GM18868 (cell line): ENCODE data around the gene KRT84.

Experiments used
- ATAC-seq: cut with Tn5 transposase; IDR thresholded peaks from one replicate; pipeline ENCODE4 v1.9.1; 2021; ENCODE audit warnings: mild to moderate bottlenecking, moderate library complexity; ENCODE audit not compliant: unreplicated experiment

The KRT84 gene

GRCh38 chr12:52389313-52390207, 4.1 kb upstream of the KRT84 start:
- ATAC-seq: no peak

GRCh38 chr12:52387859-52388258, 2.4 kb upstream of the KRT84 start:
- no peak for ATAC-seq

- no peak for ATAC-seq
Observed at GRCh38 chr12:52383331-52383730, 2.1 kb downstream of the KRT84 start.

GRCh38 chr12:52382854-52383253, 2.6 kb downstream of the KRT84 start:
- no peak for ATAC-seq

GRCh38 chr12:52381206-52381605, 4.2 kb downstream of the KRT84 start:
- ATAC-seq: no peak

- no peak for ATAC-seq
Observed at GRCh38 chr12:52380271-52380694, 5.2 kb downstream of the KRT84 start.

GRCh38 chr12:52379536-52379935, 5.9 kb downstream of the KRT84 start:
- ATAC-seq: no peak

GRCh38 chr12:52378091-52378490, 7.4 kb downstream of the KRT84 start:
- no peak for ATAC-seq

- no peak for ATAC-seq
Observed at GRCh38 chr12:52377266-52377665, 8.2 kb downstream of the KRT84 start.

GRCh38 chr12:52372216-52373154, 13.0 kb downstream of the KRT84 start:
- ATAC-seq: no peak

GRCh38 chr12:52371716-52372115, 13.7 kb downstream of the KRT84 start:
- no peak for ATAC-seq

- no peak for ATAC-seq
Observed at GRCh38 chr12:52370926-52371608, 14.4 kb downstream of the KRT84 start.

GRCh38 chr12:52369809-52370208, 15.6 kb downstream of the KRT84 start:
- no peak for ATAC-seq

- no peak for ATAC-seq
Observed at GRCh38 chr12:52369211-52369610, 16.2 kb downstream of the KRT84 start.

- ATAC-seq: no peak
Observed at GRCh38 chr12:52368508-52368907, 16.9 kb downstream of the KRT84 start.

- no peak for ATAC-seq
Observed at GRCh38 chr12:52367876-52368275, 17.6 kb downstream of the KRT84 start.

- ATAC-seq: no peak
Observed at GRCh38 chr12:52366738-52367485, 18.5 kb downstream of the KRT84 start, which contains the start of gene KRT85. TSS of gene KRT85 (minus strand) at chr12:52367481. CDS start at chr12:52367405, 76 bp downstream.

- ATAC-seq: no peak
Observed at GRCh38 chr12:52364901-52365489, 20.5 kb downstream of the KRT84 start.

- no peak for ATAC-seq
Observed at GRCh38 chr12:52364061-52364460, 21.4 kb downstream of the KRT84 start.
